WTC11 (cell line): ENCODE results near the gene RTKN2. TPM values are rescaled to one million over a fixed set of nuclear protein-coding genes. Genes with fewer than 3 reads are reported as not detected.
A peak's percentile ranks its signal among the peaks of the same experiment; 100 is the strongest.

Source experiments
- ATAC-seq: fragments of 200-7000 bp; cut with Tn5 transposase; 2 replicates; pipeline ENCODE4 v1.10.0; 2021; ENCODE audit warnings: mild to moderate bottlenecking, moderate library complexity
- CTCF ChIA-PET: fragments of 300-600 bp; sonication (Branson Sonifier 250); formaldehyde crosslinking; loops from one replicate; lab custom pipeline; 2021; ENCODE audit warnings: antibody characterized with exemption; lab: Charles Lee
- POLR2A ChIA-PET: fragments of 350-600 bp; sonication (Branson Sonifier 250); formaldehyde crosslinking; loops from one replicate; lab custom pipeline; 2021; ENCODE audit warnings: antibody characterized with exemption; lab: Charles Lee
- DNase-seq: peaks from one replicate; pipeline ENCODE4 v3.0.0; 2021; ENCODE audit warnings: low spot score
- H3K27ac Mint-ChIP-seq: 2 replicates; pipeline ENCODE4 v1.8.0; 2021; ENCODE audit warnings: mixed read lengths
- H3K27me3 Mint-ChIP-seq: 2 replicates; pipeline ENCODE4 v1.8.0; 2021; ENCODE audit warnings: low read depth, mild to moderate bottlenecking, moderate library complexity, mixed read lengths
- H3K36me3 Mint-ChIP-seq: 2 replicates; pipeline ENCODE4 v1.8.0; 2021; ENCODE audit warnings: mixed read lengths
- H3K4me1 Mint-ChIP-seq: 2 replicates; pipeline ENCODE4 v1.8.0; 2022; ENCODE audit warnings: mixed read lengths
- H3K4me3 Mint-ChIP-seq: 2 replicates; pipeline ENCODE4 v1.8.0; 2021; ENCODE audit warnings: mild to moderate bottlenecking, moderate library complexity, mixed read lengths
- H3K9me3 Mint-ChIP-seq: 2 replicates; pipeline ENCODE4 v1.8.0; 2021; ENCODE audit warnings: mixed read lengths
- CREB1 ChIP-seq: sonication (generic); formaldehyde crosslinking; IDR thresholded peaks from 2 replicates; pipeline ENCODE4 v1.8.0; 2023; ENCODE audit warnings: mild to moderate bottlenecking, missing genetic modification reagents
- FOXP1 ChIP-seq: sonication (generic); formaldehyde crosslinking; IDR thresholded peaks from 2 replicates; pipeline ENCODE4 v1.8.0; 2022; ENCODE audit warnings: missing genetic modification reagents, mild to moderate bottlenecking, moderate library complexity, borderline replicate concordance
- GRHL2 ChIP-seq: fragments of 250-450 bp; sonication (Bioruptor Pico); IDR thresholded peaks from 2 replicates; pipeline ENCODE4 v1.8.0; 2022; ENCODE audit warnings: mild to moderate bottlenecking, moderate library complexity; ENCODE audit not compliant: insufficient replicate concordance, severe bottlenecking
- GTF2I ChIP-seq: fragments of 250-450 bp; sonication (Bioruptor Pico); conservative IDR thresholded peaks from 2 replicates; pipeline ENCODE4 v1.4.0; 2021; ENCODE audit warnings: mild to moderate bottlenecking
- KAT7 ChIP-seq: sonication (generic); formaldehyde crosslinking; IDR thresholded peaks from 2 replicates; pipeline ENCODE4 v1.8.1; 2023; ENCODE audit warnings: missing genetic modification reagents, mild to moderate bottlenecking, borderline replicate concordance
- MLX ChIP-seq: sonication (generic); formaldehyde crosslinking; IDR thresholded peaks from 2 replicates; pipeline ENCODE4 v1.8.1; 2023; ENCODE audit warnings: mild to moderate bottlenecking, missing genetic modification reagents, moderate library complexity
- NFATC4 ChIP-seq: fragments of 250-450 bp; sonication (Bioruptor Pico); IDR thresholded peaks from 2 replicates; pipeline ENCODE4 v1.9.0; 2021; ENCODE audit warnings: mild to moderate bottlenecking
- NFE2L1 ChIP-seq: sonication (generic); formaldehyde crosslinking; IDR thresholded peaks from 2 replicates; pipeline ENCODE4 v1.8.1; 2023; ENCODE audit warnings: missing genetic modification reagents
- NFYB ChIP-seq: sonication (generic); formaldehyde crosslinking; conservative IDR thresholded peaks from 2 replicates; pipeline ENCODE4 v1.8.0; 2022; ENCODE audit warnings: low read depth, missing genetic modification reagents
- SMAD3 ChIP-seq: sonication (generic); formaldehyde crosslinking; IDR thresholded peaks from 2 replicates; pipeline ENCODE4 v1.8.0; 2022; ENCODE audit warnings: missing genetic modification reagents, mild to moderate bottlenecking, borderline replicate concordance
- SOX15 ChIP-seq: fragments of 250-450 bp; sonication (Bioruptor Pico); IDR thresholded peaks from 2 replicates; pipeline ENCODE4 v1.9.0; 2021; ENCODE audit warnings: mild to moderate bottlenecking
- STAT6 ChIP-seq: sonication (generic); formaldehyde crosslinking; conservative IDR thresholded peaks from 2 replicates; pipeline ENCODE4 v1.8.1; 2023; ENCODE audit warnings: mild to moderate bottlenecking, low read depth, missing genetic modification reagents, moderate library complexity
- TCF7 ChIP-seq: sonication (generic); formaldehyde crosslinking; IDR thresholded peaks from 2 replicates; pipeline ENCODE4 v1.8.0; 2022; ENCODE audit warnings: mild to moderate bottlenecking, low read depth, missing genetic modification reagents, moderate library complexity
- ZNF232 ChIP-seq: sonication (generic); formaldehyde crosslinking; IDR thresholded peaks from 2 replicates; pipeline ENCODE4 v1.8.0; 2022; ENCODE audit warnings: mild to moderate bottlenecking, missing genetic modification reagents
- ZNF396 ChIP-seq: fragments of 250-450 bp; sonication (Bioruptor Pico); IDR thresholded peaks from 2 replicates; pipeline ENCODE4 v1.8.0; 2021; ENCODE audit warnings: mild to moderate bottlenecking, moderate library complexity, borderline replicate concordance
- total RNA-seq: library from RNA; stranded (reverse); gene quantifications from 3 replicates; pipeline ENCODE4 v1.2.3, GENCODE V29; 2021
- TF ChIP-seq, protein P1 (sequence below): sonication (generic); formaldehyde crosslinking; IDR thresholded peaks from 2 replicates; pipeline ENCODE4 v1.8.1; 2022; ENCODE audit warnings: mild to moderate bottlenecking, missing genetic modification reagents, moderate library complexity, borderline replicate concordance
- TF ChIP-seq, protein P2 (sequence below): fragments of 250-450 bp; sonication (Bioruptor Pico); IDR thresholded peaks from 2 replicates; pipeline ENCODE4 v1.9.0; 2021; ENCODE audit warnings: mild to moderate bottlenecking, borderline replicate concordance
- TF ChIP-seq, protein P3 (sequence below): sonication (generic); formaldehyde crosslinking; IDR thresholded peaks from 2 replicates; pipeline ENCODE4 v1.8.0; 2022; ENCODE audit warnings: mild to moderate bottlenecking, missing genetic modification reagents

Gene RTKN2
- total RNA-seq, 1 experiment from 2014 or later, result 20.5 TPM

DNA sequence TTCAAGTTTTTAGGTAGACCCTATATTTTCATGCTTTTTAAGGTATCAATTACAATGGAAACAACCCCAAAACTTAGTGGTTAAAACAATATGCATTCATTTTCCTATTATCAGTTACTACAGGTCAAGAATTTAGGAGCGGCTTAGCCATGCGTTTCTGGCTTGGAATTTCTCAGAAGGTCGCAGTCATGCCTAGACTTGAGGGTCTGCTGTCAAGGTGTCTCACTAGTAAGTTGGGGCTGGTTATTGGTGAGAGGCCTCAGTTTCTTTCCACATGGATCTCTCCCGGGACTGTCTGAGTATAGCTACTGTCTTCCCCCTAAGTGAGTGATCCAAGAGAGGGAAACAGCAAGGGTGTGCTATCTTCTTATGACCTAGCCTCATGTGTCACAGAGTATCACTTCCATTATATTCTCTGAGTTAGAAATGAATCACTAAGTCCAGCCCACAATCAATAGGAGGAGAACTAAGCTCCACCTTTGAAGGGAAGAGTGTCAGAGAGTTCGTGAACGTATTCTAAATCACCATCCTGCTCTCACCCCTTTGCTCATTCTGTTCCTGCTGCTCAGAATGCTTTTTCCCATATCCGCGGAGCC is 80.5 kb downstream of the RTKN2 start:
- Mint-ChIP-seq H3K4me3 (no peak overlapping the region), H3K27ac (peak overlapping the region; percentile 39), H3K4me1 (peaks cover 29% of the 10 kb centered on the region), H3K9me3 (no peaks in the 10 kb centered on the region), H3K27me3 (no peaks in the 10 kb centered on the region), H3K36me3 (peaks cover 19% of the 10 kb centered on the region)
- DNase-seq (no peak), ATAC-seq (no peak)
- ChIA-PET POLR2A (no interaction called here), CTCF (interaction anchor here (0.7 kb wide), 1 partner anchor 969 kb away, joined by 3 read pairs; no protein-coding TSS in a partner anchor)
- TF ChIP-seq SOX15 (CRISPR knock-in tag), result no peak

DNA sequence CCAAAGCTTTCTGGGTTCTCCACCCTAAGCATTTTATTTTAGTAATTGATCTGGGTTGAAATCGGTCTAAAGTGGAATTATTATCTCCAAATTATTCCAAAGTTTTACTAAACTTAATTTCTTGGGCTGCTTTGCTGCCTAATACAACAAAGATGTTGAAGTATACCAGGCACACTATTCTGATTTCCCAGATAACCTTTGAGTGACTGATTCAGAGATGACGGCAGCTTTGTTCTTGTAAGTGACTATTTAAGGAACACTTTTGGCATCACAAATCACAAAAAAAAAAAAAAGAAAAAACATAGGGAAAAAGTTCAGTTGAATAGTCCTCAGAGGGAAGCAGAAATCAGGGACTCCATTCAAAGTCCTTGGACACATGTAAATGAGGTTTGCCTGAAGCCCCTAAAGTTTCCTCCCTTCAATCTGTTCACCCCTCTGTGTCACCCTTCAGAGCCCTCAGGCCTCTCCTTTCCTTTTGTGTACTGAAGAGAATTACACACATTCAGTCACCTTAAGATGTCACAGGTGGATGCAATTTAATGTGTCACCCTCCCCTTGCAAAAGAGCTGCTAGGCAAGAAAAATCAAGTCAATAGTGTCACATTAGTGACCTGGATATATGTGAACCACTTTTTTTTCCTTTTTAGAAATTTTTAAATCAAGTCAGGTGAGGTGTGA is 81.5 kb downstream of the RTKN2 start:
- ATAC-seq, result no peak
- Mint-ChIP-seq H3K4me1 (peaks cover 29% of the 10 kb centered on the region), H3K9me3 (no peaks in the 10 kb centered on the region), H3K27me3 (no peaks in the 10 kb centered on the region)
- POLR2A ChIA-PET, result no interaction called here
- TF ChIP-seq CREB1 (no peak), NFYB (CRISPR knock-in tag) (no peak), NFATC4 (CRISPR knock-in tag) (no peak), ZNF396 (CRISPR knock-in tag) (no peak), GRHL2 (CRISPR knock-in tag) (no peak), STAT6 (CRISPR knock-in tag) (no peak), ZNF232 (CRISPR knock-in tag) (no peak), TCF7 (CRISPR knock-in tag) (no peak), SMAD3 (CRISPR knock-in tag) (no peak), KAT7 (no peak), MLX (no peak), FOXP1 (CRISPR knock-in tag) (no peak), NFE2L1 (CRISPR knock-in tag) (no peak), GTF2I (CRISPR knock-in tag) (no peak)
- TF ChIP-seq, protein P1, sequence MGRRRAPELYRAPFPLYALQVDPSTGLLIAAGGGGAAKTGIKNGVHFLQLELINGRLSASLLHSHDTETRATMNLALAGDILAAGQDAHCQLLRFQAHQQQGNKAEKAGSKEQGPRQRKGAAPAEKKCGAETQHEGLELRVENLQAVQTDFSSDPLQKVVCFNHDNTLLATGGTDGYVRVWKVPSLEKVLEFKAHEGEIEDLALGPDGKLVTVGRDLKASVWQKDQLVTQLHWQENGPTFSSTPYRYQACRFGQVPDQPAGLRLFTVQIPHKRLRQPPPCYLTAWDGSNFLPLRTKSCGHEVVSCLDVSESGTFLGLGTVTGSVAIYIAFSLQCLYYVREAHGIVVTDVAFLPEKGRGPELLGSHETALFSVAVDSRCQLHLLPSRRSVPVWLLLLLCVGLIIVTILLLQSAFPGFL (CRISPR knock-in tag), result no peak
- TF ChIP-seq, protein P2, sequence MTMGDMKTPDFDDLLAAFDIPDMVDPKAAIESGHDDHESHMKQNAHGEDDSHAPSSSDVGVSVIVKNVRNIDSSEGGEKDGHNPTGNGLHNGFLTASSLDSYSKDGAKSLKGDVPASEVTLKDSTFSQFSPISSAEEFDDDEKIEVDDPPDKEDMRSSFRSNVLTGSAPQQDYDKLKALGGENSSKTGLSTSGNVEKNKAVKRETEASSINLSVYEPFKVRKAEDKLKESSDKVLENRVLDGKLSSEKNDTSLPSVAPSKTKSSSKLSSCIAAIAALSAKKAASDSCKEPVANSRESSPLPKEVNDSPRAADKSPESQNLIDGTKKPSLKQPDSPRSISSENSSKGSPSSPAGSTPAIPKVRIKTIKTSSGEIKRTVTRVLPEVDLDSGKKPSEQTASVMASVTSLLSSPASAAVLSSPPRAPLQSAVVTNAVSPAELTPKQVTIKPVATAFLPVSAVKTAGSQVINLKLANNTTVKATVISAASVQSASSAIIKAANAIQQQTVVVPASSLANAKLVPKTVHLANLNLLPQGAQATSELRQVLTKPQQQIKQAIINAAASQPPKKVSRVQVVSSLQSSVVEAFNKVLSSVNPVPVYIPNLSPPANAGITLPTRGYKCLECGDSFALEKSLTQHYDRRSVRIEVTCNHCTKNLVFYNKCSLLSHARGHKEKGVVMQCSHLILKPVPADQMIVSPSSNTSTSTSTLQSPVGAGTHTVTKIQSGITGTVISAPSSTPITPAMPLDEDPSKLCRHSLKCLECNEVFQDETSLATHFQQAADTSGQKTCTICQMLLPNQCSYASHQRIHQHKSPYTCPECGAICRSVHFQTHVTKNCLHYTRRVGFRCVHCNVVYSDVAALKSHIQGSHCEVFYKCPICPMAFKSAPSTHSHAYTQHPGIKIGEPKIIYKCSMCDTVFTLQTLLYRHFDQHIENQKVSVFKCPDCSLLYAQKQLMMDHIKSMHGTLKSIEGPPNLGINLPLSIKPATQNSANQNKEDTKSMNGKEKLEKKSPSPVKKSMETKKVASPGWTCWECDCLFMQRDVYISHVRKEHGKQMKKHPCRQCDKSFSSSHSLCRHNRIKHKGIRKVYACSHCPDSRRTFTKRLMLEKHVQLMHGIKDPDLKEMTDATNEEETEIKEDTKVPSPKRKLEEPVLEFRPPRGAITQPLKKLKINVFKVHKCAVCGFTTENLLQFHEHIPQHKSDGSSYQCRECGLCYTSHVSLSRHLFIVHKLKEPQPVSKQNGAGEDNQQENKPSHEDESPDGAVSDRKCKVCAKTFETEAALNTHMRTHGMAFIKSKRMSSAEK (CRISPR knock-in tag), result no peak
- TF ChIP-seq, protein P3, sequence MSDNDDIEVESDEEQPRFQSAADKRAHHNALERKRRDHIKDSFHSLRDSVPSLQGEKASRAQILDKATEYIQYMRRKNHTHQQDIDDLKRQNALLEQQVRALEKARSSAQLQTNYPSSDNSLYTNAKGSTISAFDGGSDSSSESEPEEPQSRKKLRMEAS (CRISPR knock-in tag), result no peak
- TF ChIP-seq, all 79 proteins: peak for 0
- CTCF ChIA-PET, result interaction anchor here (0.7 to 0.9 kb wide), 2 partner anchors 150 to 290 kb away, joined by 3 read pairs; no protein-coding TSS in a partner anchor
- no peak overlapping the region for H3K27ac Mint-ChIP-seq
- no peak for DNase-seq
- no peak overlapping the region for H3K4me3 Mint-ChIP-seq
- peaks cover 19% of the 10 kb centered on the region for H3K36me3 Mint-ChIP-seq
